NCI-H2029 (cell line): ENCODE results near the gene ZBTB21.
"Not testable (repeated sequence)": the region's sequence is repeated elsewhere in the genome, so short reads cannot be mapped to it uniquely, and the experiment has no call there.

ENCODE experiments used
- DNase-seq: peaks from one replicate; lab custom pipeline; 2025; lab: John Stamatoyannopoulos, UW

Gene ZBTB21

GRCh38 chr21:41951876-41952567, 58.1 kb downstream of the ZBTB21 start:
- no peak for DNase-seq

DNA sequence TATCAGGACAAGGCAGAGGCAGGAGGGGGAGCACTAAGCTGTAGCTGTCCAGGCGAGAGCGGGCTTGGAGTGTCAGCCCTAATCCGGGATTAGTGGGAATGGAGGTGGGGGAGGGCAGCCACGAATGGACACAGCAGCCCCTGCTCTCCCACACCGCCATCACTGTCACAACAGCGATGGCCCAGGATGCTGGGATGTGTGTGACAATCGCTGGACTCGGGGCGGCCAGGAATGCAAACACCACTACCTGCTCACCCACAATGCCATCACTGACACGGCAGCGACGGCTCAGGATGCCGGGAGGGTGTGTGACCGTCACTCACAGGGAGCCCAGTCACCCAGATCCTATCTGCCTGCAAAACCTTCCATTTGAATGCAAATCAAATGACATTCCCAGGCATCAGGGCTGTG, 59.2 kb downstream of the ZBTB21 start:
- DNase-seq = no peak

DNA sequence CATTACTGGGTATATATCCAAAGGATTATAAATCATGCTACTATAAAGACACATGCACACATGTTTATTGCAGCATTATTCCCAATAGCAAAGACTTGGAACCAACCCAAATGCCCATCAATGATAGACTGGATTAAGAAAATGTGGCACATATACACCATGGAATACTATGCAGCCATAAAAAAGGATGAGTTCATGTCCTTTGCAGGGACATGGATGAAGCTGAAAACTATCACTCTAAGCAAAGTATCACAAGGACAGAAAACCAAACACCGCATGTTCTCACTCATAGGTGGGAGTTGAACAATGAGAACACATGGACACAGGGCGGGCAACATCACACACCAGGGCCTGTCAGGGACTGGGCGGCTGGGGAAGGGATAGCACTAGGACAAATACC, 60.5 kb downstream of the ZBTB21 start:
- DNase-seq = not testable (repeated sequence)

- DNase-seq = no peak
Observed at GRCh38 chr21:41948901-41949300, 61.3 kb downstream of the ZBTB21 start.

DNA sequence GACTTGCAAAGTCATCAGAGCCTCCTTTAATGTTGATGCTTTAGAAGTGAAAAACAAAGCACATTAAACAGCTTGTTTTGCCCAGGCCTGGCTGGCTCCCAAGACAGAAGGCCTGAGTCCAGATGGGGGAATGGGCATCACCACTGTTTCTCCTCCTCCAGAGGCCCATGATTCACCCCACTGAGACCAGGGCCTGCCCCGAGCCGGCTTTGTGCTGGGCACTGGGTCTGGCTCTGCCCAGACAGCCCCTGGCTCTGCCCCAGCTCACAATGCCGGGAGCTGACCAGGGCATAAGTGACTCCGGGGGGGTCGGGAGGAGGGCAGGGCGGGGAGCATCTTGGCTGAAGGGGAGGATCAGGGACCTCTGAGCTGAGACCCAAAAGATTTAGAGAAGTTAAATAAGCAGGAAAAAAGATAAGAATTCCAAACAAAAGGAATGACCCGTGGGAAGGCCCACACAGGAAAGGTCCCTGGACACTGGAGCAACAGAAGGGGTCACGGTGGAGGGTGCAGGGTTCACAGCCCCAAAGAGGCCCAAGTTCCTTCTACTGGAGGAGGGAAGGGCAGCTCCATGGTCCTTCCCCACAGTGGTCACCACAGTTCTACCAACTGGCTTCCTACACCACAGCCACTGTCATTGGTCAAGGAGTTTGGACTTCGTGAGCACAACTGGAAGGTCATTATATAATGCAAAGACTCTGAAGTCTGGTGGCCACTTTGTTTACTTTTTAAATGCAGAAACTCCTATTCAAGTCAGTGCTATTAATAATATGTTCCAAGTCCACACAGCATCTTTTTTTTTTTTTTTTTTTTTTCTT, 61.9 kb downstream of the ZBTB21 start:
- DNase-seq = no peak

GRCh38 chr21:41945982-41946381, 64.2 kb downstream of the ZBTB21 start:
- DNase-seq = no peak

GRCh38 chr21:41943851-41944250, 66.3 kb downstream of the ZBTB21 start:
- DNase-seq = no peak

DNA sequence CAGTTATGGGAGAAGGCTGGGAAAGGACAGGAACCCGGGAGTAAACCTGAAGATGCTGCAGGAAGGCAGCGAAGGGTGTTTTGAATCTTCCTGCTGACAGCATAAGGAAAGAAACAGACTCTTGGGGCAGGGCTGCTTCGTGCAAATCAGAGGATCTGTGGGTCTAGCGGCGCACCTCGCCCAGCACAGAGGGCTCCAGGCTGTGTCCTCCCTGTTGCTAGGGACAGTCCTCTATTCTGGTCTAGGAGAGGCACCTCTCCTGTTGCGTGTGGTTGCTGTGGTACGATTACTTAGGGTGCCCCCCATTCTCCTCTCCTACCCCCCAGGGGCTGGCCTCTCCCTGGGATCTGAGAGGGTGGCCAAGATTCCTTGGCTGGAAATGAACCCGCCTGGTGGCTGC, 67.7 kb downstream of the ZBTB21 start:
- DNase-seq = no peak

DNA sequence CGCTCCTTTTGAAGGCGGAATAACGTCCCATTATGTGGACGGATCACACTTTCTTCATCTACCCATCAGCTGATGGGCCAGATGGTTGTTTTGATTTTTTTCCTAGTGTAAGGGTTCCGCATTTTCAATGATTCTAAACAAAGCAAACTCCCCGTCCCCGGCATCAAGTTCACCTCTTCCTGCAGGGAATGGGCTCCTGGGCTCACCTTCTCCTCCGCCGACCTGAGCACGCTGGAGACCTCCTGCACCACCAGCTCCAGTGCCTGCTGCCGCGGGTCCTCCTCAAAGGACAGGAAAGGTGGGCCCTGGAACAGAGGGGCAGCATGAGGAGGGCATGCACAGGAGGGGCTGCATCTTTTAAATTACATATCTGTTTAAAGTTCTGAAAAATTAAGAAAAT, 68.2 kb downstream of the ZBTB21 start:
- DNase-seq = no peak

DNA sequence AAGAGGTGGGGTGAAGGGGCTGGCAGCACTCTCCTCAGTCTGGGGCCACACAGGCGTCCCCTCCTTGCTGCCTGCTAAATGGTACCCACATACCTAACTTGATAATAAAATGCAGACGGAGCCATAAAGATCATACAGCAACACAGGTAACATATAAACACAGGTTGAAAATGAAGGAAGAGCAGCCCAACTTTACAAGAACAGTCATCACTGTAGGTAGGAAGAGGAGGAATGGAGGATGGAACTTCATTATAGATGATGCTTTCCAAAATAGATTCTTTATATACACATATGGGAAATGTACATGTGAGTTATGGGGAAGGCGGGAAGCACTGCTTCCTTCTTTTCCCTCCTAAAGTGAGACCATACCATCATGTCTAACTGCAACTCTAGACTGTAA, 69.7 kb downstream of the ZBTB21 start:
- no peak for DNase-seq

- no peak for DNase-seq
Observed at GRCh38 chr21:41939391-41939790, 70.8 kb downstream of the ZBTB21 start.
